IPS DF 6.9 (cell line): ENCODE data around the gene ASIP.
"Not testable (repeated sequence)": the region's sequence is repeated elsewhere in the genome, so short reads cannot be mapped to it uniquely, and the experiment has no call there.

Experiments
- DNase-seq: peaks from one replicate; pipeline ENCODE4 v3.0.0-alpha.2; 2013; ENCODE audit warnings: low read depth, low spot score
- H3K27ac ChIP-seq: one replicate; pipeline ENCODE4 v1.5.1; 2013; ENCODE audit warnings: low read length, control low read depth
- H3K27me3 ChIP-seq: 2 replicates; pipeline ENCODE4 v1.6.1; 2013; ENCODE audit warnings: mild to moderate bottlenecking, low read length; ENCODE audit not compliant: control insufficient read depth, insufficient read depth
- H3K36me3 ChIP-seq: 2 replicates; pipeline ENCODE4 v1.6.1; 2013; ENCODE audit warnings: low read length; ENCODE audit not compliant: control insufficient read depth, insufficient read depth
- H3K4me1 ChIP-seq: 2 replicates; pipeline ENCODE4 v1.6.1; 2013; ENCODE audit warnings: low read length; ENCODE audit not compliant: control insufficient read depth, insufficient read depth
- H3K4me3 ChIP-seq: 2 replicates; pipeline ENCODE4 v1.5.1; 2013; ENCODE audit warnings: mild to moderate bottlenecking, low read length
- H3K9me3 ChIP-seq: 2 replicates; pipeline ENCODE4 v1.6.1; 2013; ENCODE audit warnings: low read length, inconsistent platforms; ENCODE audit not compliant: control insufficient read depth, insufficient read depth
- WGBS: extraction: QIAGEN DNeasy Blood & Tissue Kit; methylation state at CpG from one replicate; pipeline ENCODE4 v1.1.7; 2013; ENCODE audit warnings: mixed read lengths, missing lambda C conversion rate; ENCODE audit not compliant: insufficient read length, insufficient coverage; 5-methylcytosine and 5-hydroxymethylcytosine counted together

ASIP gene

DNA sequence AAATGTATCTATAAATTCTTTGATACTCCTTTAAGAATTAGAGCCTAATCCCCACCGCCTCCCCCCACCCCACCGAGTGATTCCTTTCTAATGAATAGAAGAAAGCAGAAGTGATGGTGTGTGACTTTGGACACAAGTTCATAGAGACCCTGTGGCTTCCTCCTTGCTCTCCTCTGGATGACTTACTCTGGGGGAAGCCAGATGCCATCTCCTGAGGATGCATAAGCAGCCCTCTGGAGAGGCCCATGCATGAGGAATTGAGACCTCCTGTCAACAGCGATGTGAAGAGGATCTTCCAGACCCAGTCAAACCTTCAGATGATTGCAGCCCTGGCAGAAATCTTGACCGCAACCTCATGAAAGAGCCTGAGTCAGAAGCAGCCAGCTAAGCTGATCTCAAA, 40.8 kb downstream of the ASIP start:
- no peaks in the 10 kb centered on the region for H3K4me1 ChIP-seq
- no CpG with 5 or more reads among the region's 4 CpGs for WGBS
- H3K27me3 ChIP-seq, result no peaks in the 10 kb centered on the region
- H3K4me3 ChIP-seq, result no peak overlapping the region
- H3K27ac ChIP-seq, result no peak overlapping the region
- peaks cover 54% of the 10 kb centered on the region for H3K36me3 ChIP-seq
- no peak for DNase-seq
- no peaks in the 10 kb centered on the region; the same call in 1 of the 2 replicates for H3K9me3 ChIP-seq

- Histone ChIP-seq H3K4me1 (no peaks in the 10 kb centered on the region), H3K27ac (no peak overlapping the region), H3K36me3 (peaks cover 50% of the 10 kb centered on the region), H3K4me3 (no peak overlapping the region), H3K27me3 (no peaks in the 10 kb centered on the region), H3K9me3 (no peaks in the 10 kb centered on the region)
- DNase-seq, result no peak
- no CpG with 5 or more reads among the region's 1 CpG for WGBS
These were observed 42.6 kb downstream of the ASIP start for GRCh38 chr20:34283844-34284243.

DNA sequence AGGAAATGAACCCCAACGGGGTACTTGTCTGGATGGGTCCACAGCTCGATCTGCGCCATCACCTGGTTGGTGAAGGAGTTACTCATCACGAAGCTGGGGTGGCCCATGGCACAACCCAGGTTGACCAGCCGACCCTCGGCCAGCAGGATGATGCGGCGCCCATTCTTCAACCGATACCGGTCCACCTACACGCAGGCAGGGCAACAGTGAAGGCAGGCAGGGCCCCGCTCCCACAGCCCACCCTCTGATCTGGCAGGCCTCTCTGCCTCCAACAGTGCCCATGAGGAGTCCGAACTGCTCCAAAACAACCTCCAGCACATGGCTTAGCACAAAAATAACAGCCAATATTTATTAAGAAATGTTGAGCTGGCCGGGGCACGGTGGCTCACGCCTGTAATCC, 44.2 kb downstream of the ASIP start:
- peaks cover 51% of the 10 kb centered on the region for H3K36me3 ChIP-seq
- DNase-seq, result no peak
- no peaks in the 10 kb centered on the region for H3K27me3 ChIP-seq
- H3K9me3 ChIP-seq, result no peaks in the 10 kb centered on the region
- H3K4me3 ChIP-seq, result no peak overlapping the region
- H3K4me1 ChIP-seq, result no peaks in the 10 kb centered on the region
- no CpG with 5 or more reads among the region's 16 CpGs for WGBS
- H3K27ac ChIP-seq, result no peak overlapping the region

DNA sequence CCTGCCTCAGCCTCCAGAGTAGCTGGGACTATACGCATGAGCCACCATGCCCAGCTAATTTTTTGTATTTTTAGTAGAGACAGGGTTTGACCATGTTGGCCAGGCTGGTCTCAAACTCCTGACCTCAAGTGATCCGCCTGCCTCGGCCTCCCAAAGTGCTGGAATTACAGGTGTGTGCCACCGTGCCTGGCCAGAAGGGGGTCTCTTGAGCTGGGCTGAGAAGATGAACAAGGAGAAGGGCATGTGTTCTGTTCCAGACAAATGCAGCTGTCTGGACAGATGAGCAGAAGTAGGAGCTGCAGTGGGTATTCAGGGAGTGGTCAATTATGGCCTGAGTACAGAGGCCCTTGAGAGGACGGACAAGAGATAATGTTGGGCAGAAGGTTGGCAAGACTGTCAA, 46.3 kb downstream of the ASIP start:
- not testable (repeated sequence) for H3K4me1 ChIP-seq, H3K27me3 ChIP-seq, H3K9me3 ChIP-seq, H3K4me3 ChIP-seq, H3K27ac ChIP-seq, DNase-seq
- WGBS, result no CpG with 5 or more reads among the region's 5 CpGs
- H3K36me3 ChIP-seq, result peaks cover 59% of the 10 kb centered on the region

- Histone ChIP-seq H3K9me3 (no peaks in the 10 kb centered on the region), H3K36me3 (peaks cover 62% of the 10 kb centered on the region), H3K27me3 (no peaks in the 10 kb centered on the region), H3K27ac (no peak overlapping the region), H3K4me3 (no peak overlapping the region), H3K4me1 (no peaks in the 10 kb centered on the region)
- DNase-seq, result no peak
- no CpG with 5 or more reads among the region's 11 CpGs for WGBS
These were observed 49.2 kb downstream of the ASIP start for GRCh38 chr20:34290471-34290870.

- Histone ChIP-seq H3K27me3 (no peaks in the 10 kb centered on the region), H3K27ac (no peak overlapping the region), H3K4me1 (no peaks in the 10 kb centered on the region), H3K36me3 (peaks cover 57% of the 10 kb centered on the region), H3K4me3 (no peak overlapping the region), H3K9me3 (no peaks in the 10 kb centered on the region)
- WGBS, result no CpG with 5 or more reads among the region's 3 CpGs
- no peak for DNase-seq
These were observed 51.3 kb downstream of the ASIP start for GRCh38 chr20:34292496-34292895.

DNA sequence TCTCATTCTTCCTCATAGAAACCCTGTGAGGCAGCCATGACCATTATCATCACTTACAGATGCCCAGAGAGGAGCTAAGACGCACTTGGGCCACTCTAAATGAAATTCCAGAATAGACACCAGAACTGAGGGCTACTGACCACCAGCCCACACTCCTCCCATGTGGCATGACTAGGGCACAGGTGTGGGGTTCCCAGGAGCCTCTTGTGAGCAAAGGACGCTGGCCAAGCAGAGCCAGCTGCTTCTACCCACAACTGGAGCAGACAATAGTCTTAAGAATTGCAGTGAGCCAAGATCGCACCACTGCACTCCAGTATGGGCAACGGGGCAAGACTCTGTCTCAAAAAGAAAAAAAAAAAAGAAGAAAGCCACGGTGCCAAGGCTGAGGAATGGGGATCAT, 51.9 kb downstream of the ASIP start:
- no peaks in the 10 kb centered on the region for H3K4me1 ChIP-seq
- no peaks in the 10 kb centered on the region for H3K27me3 ChIP-seq
- H3K36me3 ChIP-seq, result peaks cover 53% of the 10 kb centered on the region
- no CpG with 5 or more reads among the region's 5 CpGs for WGBS
- no peak overlapping the region for H3K4me3 ChIP-seq
- no peaks in the 10 kb centered on the region for H3K9me3 ChIP-seq
- H3K27ac ChIP-seq, result no peak overlapping the region
- no peak for DNase-seq

- Histone ChIP-seq H3K27ac (no peak overlapping the region), H3K9me3 (no peaks in the 10 kb centered on the region), H3K36me3 (peaks cover 52% of the 10 kb centered on the region), H3K4me3 (no peak overlapping the region), H3K27me3 (no peaks in the 10 kb centered on the region), H3K4me1 (no peaks in the 10 kb centered on the region)
- DNase-seq, result no peak
- WGBS, result no CpG with 5 or more reads among the region's 7 CpGs
These were observed 52.4 kb downstream of the ASIP start for GRCh38 chr20:34293589-34293988.

DNA sequence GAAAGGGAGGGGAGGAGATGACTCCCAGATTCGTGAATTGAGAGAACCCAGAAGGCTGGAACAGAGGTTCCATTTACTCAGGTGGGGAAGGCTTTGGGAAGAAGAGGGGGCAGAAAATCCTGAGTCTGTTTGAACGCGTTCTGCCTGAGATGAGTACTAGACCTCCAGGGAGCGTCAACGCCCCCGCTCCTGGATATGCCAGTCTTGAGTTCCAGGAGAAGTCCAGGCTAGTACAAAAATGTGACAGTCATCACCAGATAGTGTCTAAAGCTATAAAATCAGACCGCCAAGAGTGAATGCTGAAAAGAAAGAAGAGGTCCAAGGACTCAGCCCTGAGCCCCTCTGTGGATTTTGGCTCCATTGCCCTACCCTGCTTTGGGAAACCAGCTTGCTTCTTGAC, 53.3 kb downstream of the ASIP start:
- H3K27ac ChIP-seq, result no peak overlapping the region
- 0 out of 2 replicates have a peak, but pooled peaks cover 1% of the 10 kb centered on the region for H3K4me1 ChIP-seq
- no CpG with 5 or more reads among the region's 7 CpGs for WGBS
- peaks cover 52% of the 10 kb centered on the region for H3K36me3 ChIP-seq
- H3K4me3 ChIP-seq, result no peak overlapping the region
- no peak for DNase-seq
- no peaks in the 10 kb centered on the region for H3K27me3 ChIP-seq
- no peaks in the 10 kb centered on the region for H3K9me3 ChIP-seq

- peaks cover 46% of the 10 kb centered on the region for H3K36me3 ChIP-seq
- WGBS, result no CpG with 5 or more reads among the region's 24 CpGs
These were observed 54.1 kb downstream of the ASIP start for GRCh38 chr20:34295284-34295683.

DNA sequence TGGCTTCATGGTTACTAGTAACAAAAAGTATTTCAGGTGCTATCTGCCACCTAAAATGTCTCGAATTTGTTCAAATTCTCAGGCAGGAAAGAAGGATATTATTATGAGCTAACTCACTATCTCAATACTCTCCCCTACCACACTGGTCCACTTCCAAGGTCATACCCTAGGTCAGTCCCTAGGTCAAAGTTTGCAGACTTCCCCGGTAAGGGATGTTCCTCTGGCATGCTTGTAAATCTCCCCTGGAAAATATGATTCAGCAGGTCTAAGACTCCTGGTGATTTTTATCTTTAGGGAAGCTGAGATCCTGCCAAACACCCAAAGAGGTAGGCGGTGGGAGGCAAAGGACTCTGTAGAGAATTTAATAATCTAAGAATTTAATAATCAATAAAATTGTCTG, 55.2 kb downstream of the ASIP start:
- Histone ChIP-seq H3K4me3 (no peak overlapping the region), H3K27me3 (no peaks in the 10 kb centered on the region), H3K9me3 (no peaks in the 10 kb centered on the region), H3K4me1 (0 out of 2 replicates have a peak, but pooled peaks cover 1% of the 10 kb centered on the region), H3K36me3 (peaks cover 34% of the 10 kb centered on the region), H3K27ac (no peak overlapping the region)
- DNase-seq, result no peak
- WGBS, result no CpG with 5 or more reads among the region's 3 CpGs

More at GRCh38 chr20:34295284-34295683, 54.1 kb downstream of the ASIP start:
- H3K27ac ChIP-seq, result no peak overlapping the region
- DNase-seq, result no peak
- 0 out of 2 replicates have a peak, but pooled peaks cover 1% of the 10 kb centered on the region for H3K4me1 ChIP-seq
- H3K27me3 ChIP-seq, result no peaks in the 10 kb centered on the region
- no peaks in the 10 kb centered on the region for H3K9me3 ChIP-seq
- H3K4me3 ChIP-seq, result no peak overlapping the region
